ENCODE results near the gene DNAH3.
"Not testable (repeated sequence)": the region's sequence is repeated elsewhere in the genome, so short reads cannot be mapped to it uniquely, and the experiment has no call there.

DNAH3 gene, protein sequence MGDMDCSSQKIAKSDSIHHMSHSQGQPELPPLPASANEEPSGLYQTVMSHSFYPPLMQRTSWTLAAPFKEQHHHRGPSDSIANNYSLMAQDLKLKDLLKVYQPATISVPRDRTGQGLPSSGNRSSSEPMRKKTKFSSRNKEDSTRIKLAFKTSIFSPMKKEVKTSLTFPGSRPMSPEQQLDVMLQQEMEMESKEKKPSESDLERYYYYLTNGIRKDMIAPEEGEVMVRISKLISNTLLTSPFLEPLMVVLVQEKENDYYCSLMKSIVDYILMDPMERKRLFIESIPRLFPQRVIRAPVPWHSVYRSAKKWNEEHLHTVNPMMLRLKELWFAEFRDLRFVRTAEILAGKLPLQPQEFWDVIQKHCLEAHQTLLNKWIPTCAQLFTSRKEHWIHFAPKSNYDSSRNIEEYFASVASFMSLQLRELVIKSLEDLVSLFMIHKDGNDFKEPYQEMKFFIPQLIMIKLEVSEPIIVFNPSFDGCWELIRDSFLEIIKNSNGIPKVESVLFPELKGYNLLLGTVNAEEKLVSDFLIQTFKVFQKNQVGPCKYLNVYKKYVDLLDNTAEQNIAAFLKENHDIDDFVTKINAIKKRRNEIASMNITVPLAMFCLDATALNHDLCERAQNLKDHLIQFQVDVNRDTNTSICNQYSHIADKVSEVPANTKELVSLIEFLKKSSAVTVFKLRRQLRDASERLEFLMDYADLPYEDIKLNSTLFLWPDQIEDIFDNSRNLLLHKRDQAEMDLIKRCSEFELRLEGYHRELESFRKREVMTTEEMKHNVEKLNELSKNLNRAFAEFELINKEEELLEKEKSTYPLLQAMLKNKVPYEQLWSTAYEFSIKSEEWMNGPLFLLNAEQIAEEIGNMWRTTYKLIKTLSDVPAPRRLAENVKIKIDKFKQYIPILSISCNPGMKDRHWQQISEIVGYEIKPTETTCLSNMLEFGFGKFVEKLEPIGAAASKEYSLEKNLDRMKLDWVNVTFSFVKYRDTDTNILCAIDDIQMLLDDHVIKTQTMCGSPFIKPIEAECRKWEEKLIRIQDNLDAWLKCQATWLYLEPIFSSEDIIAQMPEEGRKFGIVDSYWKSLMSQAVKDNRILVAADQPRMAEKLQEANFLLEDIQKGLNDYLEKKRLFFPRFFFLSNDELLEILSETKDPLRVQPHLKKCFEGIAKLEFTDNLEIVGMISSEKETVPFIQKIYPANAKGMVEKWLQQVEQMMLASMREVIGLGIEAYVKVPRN (N-terminal part only)

DNA sequence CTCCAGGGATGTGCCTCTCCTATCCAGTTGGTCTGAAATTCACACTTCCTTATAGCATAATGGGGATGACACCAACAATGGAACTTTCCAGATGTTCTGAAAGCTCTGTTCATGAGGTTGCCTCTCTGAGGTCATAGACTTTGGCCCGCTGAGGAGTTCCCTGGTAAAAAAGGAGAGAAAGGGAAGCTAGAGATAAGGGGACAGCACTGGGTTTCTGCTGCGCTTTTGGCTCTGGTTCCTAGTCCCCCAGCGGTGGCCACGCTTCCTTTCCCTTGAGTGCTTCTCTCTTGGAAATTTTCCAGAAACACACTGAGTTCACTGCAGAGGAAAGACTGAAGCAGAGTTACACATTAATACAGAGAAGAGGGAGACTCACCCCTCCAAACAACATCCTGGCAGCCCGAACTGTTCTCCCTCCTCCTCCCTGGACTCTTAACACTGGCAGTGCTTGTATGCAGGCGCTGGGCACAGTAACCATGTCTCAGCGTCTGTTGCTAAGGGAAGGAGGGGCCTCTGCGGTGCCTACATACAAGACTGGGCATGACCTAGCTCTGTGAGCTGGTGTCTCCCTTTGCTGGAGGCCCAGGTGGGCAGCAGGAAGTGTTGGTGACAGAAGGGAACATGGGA lies at the start of gene DNAH3:
TSS of gene DNAH3 (minus strand) at position 472 of the 627 bp plus-strand sequence. CDS start 527 bp downstream, outside the sequence.
- no peak for DNase-seq

DNA sequence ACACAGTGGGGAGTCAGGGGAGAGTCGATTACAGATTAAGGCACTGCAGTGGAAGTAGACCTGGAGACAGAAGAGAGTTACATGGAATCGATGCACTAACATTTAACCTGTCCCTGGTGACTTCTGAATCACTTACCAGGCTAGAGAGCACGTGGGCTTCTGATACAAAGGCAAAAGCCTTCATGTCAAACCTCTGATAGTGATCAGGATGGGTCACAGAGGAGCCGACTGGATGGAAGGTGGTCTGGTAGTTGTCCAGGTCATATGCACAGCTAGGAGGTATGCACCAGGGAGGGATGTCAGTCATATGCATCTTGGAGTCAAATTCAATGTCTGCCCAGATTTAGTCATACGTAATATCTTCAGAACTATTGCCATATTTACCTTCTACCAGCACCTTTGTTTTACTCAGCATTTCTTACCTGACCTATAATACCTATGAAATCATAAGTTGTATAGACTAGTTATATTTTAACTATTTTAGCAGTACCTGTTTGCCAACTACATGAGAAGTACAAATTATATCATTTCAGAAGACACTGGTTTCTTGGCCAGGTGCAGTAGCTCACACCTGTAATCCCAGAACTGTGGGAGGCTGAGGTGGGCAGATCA lies 49.1 kb upstream of the DNAH3 start:
- DNase-seq, result no peak

DNA sequence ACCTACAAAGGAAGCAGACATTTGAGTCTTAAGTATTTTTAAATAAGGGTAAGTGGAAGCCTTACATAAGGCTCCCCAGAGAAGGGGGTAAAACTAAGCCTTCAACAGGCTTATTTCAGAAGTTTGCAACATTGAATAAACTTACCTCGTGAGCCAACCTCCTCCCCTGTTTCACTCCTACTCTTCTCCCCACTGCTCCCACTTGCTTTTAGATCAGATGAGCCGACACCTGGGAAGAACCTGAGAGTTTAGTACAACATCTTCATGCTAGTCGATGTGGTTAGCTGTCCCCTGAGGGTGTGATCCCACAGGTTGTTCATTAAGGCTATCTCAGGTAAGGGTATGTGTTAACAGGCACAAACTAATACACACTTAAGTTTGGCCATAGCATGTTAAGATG lies 47.0 kb upstream of the DNAH3 start:
- no peak for DNase-seq

GRCh38 chr16:21197112-21197511 lies 46.5 kb upstream of the DNAH3 start:
- no peak for DNase-seq

DNA sequence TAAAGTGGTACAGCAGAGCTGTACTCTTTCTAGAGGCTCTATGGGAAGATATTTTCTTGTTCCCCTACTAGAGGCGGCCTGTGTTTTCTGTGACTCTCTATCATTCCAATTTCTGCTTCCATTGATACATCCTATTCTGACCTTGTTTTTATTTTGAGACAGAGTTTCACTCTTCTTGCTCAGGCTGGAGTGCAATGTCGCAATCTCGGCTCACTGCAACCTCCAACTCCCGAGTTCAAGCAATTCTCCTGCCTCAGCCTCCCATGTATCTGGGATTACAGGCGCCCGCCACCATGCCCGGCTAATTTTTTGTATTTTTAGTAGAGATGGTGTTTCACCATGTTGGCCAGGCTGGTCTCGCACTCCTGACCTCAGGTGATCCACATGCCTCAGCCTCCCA lies 44.7 kb upstream of the DNAH3 start:
- not testable (repeated sequence) for DNase-seq

DNA sequence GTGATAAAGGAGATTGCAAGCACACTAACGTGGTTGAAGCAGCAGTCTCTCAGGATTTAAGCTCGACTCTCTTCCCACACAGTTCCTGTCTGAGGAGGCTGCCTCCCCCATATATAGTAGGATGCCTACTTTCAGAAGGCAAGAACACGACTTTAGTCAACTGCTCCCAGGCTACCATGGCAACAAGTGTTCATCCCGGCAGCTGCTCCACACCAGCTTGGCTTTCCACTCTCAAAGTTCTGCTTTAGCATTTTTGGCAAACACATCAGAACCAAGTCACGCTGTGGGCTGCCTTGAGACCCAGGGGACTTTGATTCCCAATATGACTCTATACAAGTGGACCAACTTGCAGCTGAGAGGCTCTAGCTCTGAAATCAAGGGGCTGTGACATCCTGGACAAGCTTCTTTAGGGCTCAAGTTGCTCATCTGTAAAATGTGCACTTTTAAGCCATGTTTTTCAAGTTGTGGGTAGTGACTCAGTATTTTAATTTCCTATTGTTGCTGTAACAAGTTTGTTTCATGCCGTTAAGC lies 44.2 kb upstream of the DNAH3 start:
- no peak for DNase-seq

DNA sequence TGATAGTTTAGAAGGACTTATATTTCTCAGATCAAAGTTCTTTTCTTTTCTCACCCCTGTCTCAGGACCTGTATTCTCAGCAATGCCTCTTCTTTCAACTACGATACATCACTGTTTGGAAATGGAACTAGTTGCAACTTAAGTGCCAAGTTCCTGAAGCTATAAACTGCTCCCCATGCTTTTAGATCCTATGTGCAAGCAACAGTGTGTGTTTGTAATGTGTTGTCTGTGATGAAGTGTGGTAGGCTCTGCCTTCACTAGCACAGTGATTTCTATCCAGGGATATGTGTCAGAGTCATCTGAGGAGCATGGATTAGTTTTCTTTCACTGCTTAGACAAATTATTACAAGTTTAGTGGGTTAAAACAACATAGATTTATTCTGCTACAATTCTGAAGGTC lies 42.3 kb upstream of the DNAH3 start:
- no peak for DNase-seq

DNA sequence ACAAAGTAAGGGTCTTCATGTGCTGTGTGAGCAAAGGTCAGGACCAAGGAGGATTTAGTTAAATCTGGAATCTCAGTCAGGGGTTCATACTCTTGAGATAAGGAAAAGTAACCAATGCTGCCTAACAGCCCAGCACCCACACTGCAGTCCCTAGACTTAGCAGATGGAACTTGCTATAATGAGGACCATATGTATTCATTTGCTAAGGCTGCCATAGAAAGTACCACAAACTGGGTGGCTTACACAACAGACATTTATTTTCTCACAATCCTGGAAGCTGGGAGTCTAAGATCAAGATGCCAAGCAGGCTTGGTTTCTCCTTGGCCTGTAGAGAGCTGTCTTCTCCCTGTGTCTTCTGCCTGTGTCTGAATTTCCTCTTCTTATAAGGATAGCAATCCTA lies 40.0 kb upstream of the DNAH3 start:
- no peak for DNase-seq

- DNase-seq, result no peak
Observed at GRCh38 chr16:21190013-21190412, 39.4 kb upstream of the DNAH3 start.

- DNase-seq, result no peak
Observed at GRCh38 chr16:21189311-21189710, 38.7 kb upstream of the DNAH3 start.

- DNase-seq, result no peak
Observed at GRCh38 chr16:21186326-21186691, 35.7 kb upstream of the DNAH3 start.

GRCh38 chr16:21185659-21186325 lies 35.1 kb upstream of the DNAH3 start:
- DNase-seq, result no peak

GRCh38 chr16:21184834-21185233 lies 34.2 kb upstream of the DNAH3 start:
- DNase-seq, result no peak

DNA sequence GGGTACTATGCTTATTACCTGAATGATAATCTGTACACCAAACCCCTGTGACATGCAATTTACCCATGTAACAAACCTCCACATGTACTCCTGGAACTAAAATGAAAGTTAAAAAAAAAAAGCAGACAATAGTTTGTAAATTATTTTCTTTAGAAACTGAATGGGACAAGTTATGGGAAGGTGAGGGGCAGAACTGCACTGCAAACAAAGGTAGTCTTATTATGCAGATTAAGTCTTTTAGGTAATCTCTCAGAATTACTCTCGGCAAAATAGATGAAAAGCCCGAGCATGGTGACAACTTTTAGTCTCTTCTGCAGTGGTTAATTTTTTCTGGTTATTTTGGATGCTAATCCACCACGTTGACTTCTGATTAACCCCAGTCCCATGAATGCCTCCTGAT lies 33.3 kb upstream of the DNAH3 start:
- DNase-seq, result no peak

- no peak for DNase-seq
Observed at GRCh38 chr16:21179983-21180365, 29.3 kb upstream of the DNAH3 start.

DNA sequence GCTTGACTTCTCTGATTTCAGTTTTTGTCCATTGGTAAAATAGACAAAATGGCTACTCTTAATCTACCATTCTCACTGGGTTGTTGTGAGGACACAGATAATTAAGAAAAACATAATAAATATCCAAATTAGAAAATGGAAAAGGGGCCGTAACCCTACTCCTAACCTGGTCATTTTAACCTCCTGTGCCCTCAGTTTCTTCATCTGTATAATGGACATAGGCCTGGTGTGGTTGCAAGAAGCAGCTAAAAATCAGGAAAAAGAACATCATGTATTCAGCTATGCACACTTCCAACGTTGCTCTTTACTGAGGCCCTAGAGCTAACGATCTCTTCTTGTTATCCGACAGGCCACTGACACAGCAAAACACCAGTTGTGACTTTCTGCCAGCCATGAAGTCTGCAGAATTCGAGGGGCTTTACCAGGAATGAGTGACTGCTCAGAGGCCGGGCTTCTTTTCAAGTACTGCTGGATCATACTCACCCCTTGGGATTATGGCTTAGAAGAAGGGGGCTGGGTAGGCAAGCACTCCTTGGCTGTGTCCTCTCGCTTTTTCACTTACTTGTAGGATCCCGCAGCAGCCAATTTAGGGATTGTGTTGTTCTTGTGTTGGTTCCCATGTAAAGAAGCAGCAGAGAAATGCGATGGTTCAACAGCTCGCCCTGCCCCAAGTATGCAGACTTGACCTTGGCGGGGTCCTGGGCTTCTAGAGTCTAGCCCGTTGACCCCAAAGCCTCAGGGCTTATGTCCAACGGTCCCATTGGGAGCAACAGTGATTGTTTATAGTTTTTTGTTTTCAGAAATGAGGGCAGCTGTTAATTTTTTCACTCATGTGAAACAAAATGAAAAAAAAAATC lies 28.7 kb upstream of the DNAH3 start:
- no peak for DNase-seq

- DNase-seq, result no peak
Observed at GRCh38 chr16:21175397-21175796, 24.8 kb upstream of the DNAH3 start.

GRCh38 chr16:21172650-21173049 lies 22.0 kb upstream of the DNAH3 start:
- DNase-seq, result no peak

GRCh38 chr16:21170116-21170515 lies 19.5 kb upstream of the DNAH3 start:
- not testable (repeated sequence) for DNase-seq

DNA sequence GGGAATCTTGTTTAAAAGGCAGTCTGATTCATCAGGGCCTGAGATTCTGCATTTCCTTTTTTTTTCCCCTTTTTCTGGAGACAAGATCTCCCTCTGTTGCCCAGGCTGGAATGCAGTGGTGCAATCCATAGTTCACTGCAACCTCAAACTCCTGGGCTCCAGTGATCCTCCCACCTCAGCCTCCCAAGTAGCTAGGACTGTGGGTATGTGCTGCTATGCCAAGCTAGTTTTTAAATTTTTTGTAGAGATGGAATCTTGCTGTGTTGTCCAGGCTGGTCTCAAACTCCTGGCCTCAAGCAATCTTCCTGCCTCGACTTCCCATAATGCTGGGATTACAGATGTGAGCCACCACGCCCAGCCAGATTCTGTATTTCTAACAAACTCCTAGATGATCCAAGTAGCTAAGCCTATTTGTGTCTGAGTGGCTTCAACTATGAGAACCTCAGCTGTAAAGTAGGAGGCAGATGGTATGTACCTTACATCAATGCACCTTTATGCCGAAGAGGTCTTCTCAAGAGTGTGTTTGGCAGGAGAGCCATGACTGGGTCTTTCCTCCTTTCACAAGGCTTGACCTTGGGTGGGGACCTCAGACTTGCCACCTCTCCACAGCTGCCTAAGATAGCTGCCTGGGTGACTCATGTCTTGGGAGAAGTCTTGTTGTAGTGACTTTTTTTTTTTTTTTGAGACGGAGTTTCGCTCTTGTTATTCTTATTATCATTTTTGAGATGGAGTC lies 18.8 kb upstream of the DNAH3 start:
- no peak for DNase-seq
